ENCODE measurements around the gene PNLIPRP1. TPM values are rescaled to one million over a fixed set of nuclear protein-coding genes. Genes with fewer than 3 reads are reported as not detected.

The PNLIPRP1 gene
- total and polyA plus RNA-seq, 2 of the 4 experiments (the other 2 are of a cell fraction): not detected

- dilution Hi-C loops (cut with HindIII; ENCODE audit: low sequenced_read_pairs, unreplicated experiment): no loop called here
- TF ChIP-seq RCOR1 (IDR thresholded peaks at IDR 0.05; ENCODE audit: insufficient replicate concordance, low read length): no peak
- Histone ChIP-seq H3K79me1 (ENCODE audit: low read depth in 1 of 2, low read length in 2 of 2) (no peaks in the 10 kb centered on the region), H3K36me3 (ENCODE audit: control insufficient read depth, insufficient read depth, low read length) (no peaks in the 10 kb centered on the region), H4K8ac (ENCODE audit: low read depth in 2 of 2, low read length in 2 of 2) (no peak overlapping the region), H3K9me3 (ENCODE audit: control insufficient read depth, insufficient read depth, low read length) (no peaks in the 10 kb centered on the region), H2BK120ac (ENCODE audit: low read depth, low read length) (no peak overlapping the region), H3K4me1 (ENCODE audit: control insufficient read depth, insufficient read depth, low read length) (no peaks in the 10 kb centered on the region), H3K4me2 (ENCODE audit: low read depth, low read length) (no peak overlapping the region), H2BK15ac (ENCODE audit: low read depth, low read length) (no peak overlapping the region), H2AFZ (replicated peaks; ENCODE audit: low read length, poor library complexity) (no peak overlapping the region), H3K9me1 (ENCODE audit: insufficient read depth, low read length) (no peaks in the 10 kb centered on the region), H4K5ac (ENCODE audit: low read depth, low read length) (no peak overlapping the region), H3K18ac (ENCODE audit: low read depth, low read length) (no peak overlapping the region), H4K20me1 (ENCODE audit: insufficient read depth, low read length) (no peaks in the 10 kb centered on the region), H2BK20ac (ENCODE audit: low read depth, low read length) (no peak overlapping the region), H2AK9ac (replicated peaks; ENCODE audit: low read depth, low read length, poor library complexity) (no peak overlapping the region), H2BK5ac (ENCODE audit: low read depth, low read length, poor library complexity, severe bottlenecking) (no peak overlapping the region), H3K56ac (ENCODE audit: extremely low read depth, insufficient read depth, low read length) (no peak overlapping the region), H3K4ac (ENCODE audit: low read depth, low read length) (no peak overlapping the region), H3K27me3 (ENCODE audit: control insufficient read depth, insufficient read depth, low read length) (no peaks in the 10 kb centered on the region), H4K91ac (ENCODE audit: insufficient read depth, low read depth, low read length) (no peak overlapping the region), H2AK5ac (ENCODE audit: low read depth, low read length) (no peak overlapping the region), H3K27ac (ENCODE audit: insufficient read depth, low read length) (no peak overlapping the region), H3K4me3 (ENCODE audit: insufficient read depth, low read depth, low read length) (no peak overlapping the region), H3K9ac (ENCODE audit: low read depth, low read length) (no peak overlapping the region), H3K23ac (ENCODE audit: low read depth, low read length) (no peak overlapping the region), H3K14ac (replicated peaks; ENCODE audit: low read depth, low read length) (no peak overlapping the region)
- BruUV-seq (replicated peaks): no TSS peak
- DNase-seq: no peak
- ChIA-PET CTCF (no interaction called here), POLR2A (ENCODE audit: unreplicated experiment) (no interaction called here)
- ATAC-seq (ENCODE audit: low read depth): no peak
- no CpG with 5 or more reads among the region's 3 CpGs for WGBS, 2 experiments (ENCODE audit: extremely low coverage in 2 of 2, insufficient read length in 1 of 2)
- intact Hi-C loops (cut with micrococcal nuclease): no loop called here
- in situ Hi-C loops (cut with MboI; ENCODE audit: low sequenced_read_pairs): no loop called here
Observed at GRCh38 chr10:116574797-116575196, 16.0 kb upstream of the PNLIPRP1 start.

All from IMR-90 (cell line).